Mucosa of descending colon (tissue), 3 donors: ENCODE data around the gene AK5. TPM values are rescaled to one million over a fixed set of nuclear protein-coding genes. Genes with fewer than 3 reads are reported as not detected.

Source experiments
- ATAC-seq: fragments of 200-7000 bp; cut with Tn5 transposase; one replicate; pipeline ENCODE4 v1.9.1; 2020; ENCODE audit warnings: mild to moderate bottlenecking, moderate library complexity
- DNase-seq, 3 donors: peaks; one replicate each; pipeline ENCODE4 v3.0.0-alpha.2; 2020
- H3K36me3 ChIP-seq: fragments of 200-600 bp; one replicate; pipeline ENCODE4 v1.8.0; 2021; ENCODE audit warnings: low read depth, mild to moderate bottlenecking
- H3K4me1 ChIP-seq: fragments of 200-600 bp; one replicate; pipeline ENCODE4 v1.8.0; 2021; ENCODE audit warnings: low read depth, mild to moderate bottlenecking
- H3K4me3 ChIP-seq: fragments of 200-600 bp; one replicate; pipeline ENCODE4 v1.8.0; 2021; ENCODE audit warnings: mild to moderate bottlenecking
- H3K9me3 ChIP-seq: fragments of 200-600 bp; one replicate; pipeline ENCODE4 v1.8.0; 2021; ENCODE audit warnings: mild to moderate bottlenecking
- intact Hi-C, 2 donors: fragments of 100-400 bp; cut with DNase I in 1 of 2; cut with micrococcal nuclease in 1 of 2; formaldehyde crosslinking; loops; one replicate each; pipeline versions ENCODE4 v1.11.0 to v1.11.1; 2022; cut with DNase I, micrococcal nuclease
- total RNA-seq, 3 donors: library from RNA; stranded (reverse); fragmentation: NEBNext Ultra II Directional in 2 of 3; extraction: Animal tissue kit (Norgen Biotek cat#: 25700) in 2 of 3; gene quantifications; one replicate each; pipeline versions ENCODE4 v1.2.1 to v1.2.4, GENCODE V29; 2021 to 2023
- TF ChIP-seq, protein P1 (sequence below): fragments of 200-600 bp; IDR thresholded peaks from one replicate; pipeline ENCODE4 v1.8.0; 2022; ENCODE audit warnings: antibody characterized with exemption, mild to moderate bottlenecking
- donor health status: DM: no; HTN: no; CAD: no; lungs with moderate emphysema.
- donor health status: DM: no; HTN: no; CAD: no.
- donor health status: DM: no; HTN: yes; CAD: no.

Gene AK5
- total RNA-seq, 3 donors from 2014 or later, result 0.51 to 3.0 (median 0.84) TPM

DNA sequence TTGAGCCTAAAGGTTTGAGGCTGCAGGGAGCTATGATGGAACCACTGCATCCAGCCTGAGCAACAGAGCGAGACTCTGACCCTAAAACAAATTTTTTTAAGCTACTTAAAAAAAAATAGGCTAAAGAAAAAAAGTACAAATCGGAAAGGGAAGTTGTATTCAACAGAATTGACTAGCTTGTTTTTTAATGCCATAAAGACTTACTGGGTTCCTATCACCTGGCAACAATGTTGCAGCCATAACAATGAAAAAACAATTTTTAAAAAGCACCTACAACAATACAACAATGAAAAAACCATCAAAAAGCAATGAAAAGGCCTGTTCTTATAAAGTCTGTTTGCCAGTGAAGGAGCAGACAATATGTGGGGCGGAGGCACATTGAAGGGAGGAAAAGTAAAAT lies 42.5 kb upstream of the AK5 start:
- intact Hi-C loops, result no loop called here
- Histone ChIP-seq H3K9me3 (no peaks in the 10 kb centered on the region), H3K36me3 (no peaks in the 10 kb centered on the region), H3K4me1 (no peaks in the 10 kb centered on the region), H3K4me3 (no peak overlapping the region)
- no peak for DNase-seq
- no peak for ATAC-seq
- TF ChIP-seq, protein P1, sequence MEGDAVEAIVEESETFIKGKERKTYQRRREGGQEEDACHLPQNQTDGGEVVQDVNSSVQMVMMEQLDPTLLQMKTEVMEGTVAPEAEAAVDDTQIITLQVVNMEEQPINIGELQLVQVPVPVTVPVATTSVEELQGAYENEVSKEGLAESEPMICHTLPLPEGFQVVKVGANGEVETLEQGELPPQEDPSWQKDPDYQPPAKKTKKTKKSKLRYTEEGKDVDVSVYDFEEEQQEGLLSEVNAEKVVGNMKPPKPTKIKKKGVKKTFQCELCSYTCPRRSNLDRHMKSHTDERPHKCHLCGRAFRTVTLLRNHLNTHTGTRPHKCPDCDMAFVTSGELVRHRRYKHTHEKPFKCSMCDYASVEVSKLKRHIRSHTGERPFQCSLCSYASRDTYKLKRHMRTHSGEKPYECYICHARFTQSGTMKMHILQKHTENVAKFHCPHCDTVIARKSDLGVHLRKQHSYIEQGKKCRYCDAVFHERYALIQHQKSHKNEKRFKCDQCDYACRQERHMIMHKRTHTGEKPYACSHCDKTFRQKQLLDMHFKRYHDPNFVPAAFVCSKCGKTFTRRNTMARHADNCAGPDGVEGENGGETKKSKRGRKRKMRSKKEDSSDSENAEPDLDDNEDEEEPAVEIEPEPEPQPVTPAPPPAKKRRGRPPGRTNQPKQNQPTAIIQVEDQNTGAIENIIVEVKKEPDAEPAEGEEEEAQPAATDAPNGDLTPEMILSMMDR, result no peak

DNA sequence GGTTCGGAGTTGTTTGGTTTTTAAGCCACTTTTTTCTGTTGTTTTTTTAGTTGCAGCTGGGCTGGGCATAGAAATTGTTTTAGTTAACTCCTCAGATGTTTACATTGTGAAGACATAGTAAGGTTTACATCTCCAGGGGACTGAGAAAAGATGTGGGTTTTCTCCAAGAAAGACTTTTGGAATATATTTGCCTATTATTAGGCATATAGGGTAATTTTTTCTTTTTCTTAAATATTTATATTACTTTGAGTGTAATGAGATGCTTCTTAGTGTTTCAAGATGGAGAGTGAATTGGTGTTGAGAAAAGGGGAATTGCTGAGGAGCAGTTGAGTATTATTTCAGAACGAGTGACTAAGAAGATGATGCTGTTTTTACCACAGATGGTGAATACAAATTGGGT lies 36.0 kb upstream of the AK5 start:
- Histone ChIP-seq H3K4me3 (no peak overlapping the region), H3K9me3 (peaks cover 5% of the 10 kb centered on the region), H3K36me3 (no peaks in the 10 kb centered on the region), H3K4me1 (no peaks in the 10 kb centered on the region)
- DNase-seq, result no peak
- no peak for ATAC-seq
- intact Hi-C loops, result no loop called here
- TF ChIP-seq, protein P1, result no peak

DNA sequence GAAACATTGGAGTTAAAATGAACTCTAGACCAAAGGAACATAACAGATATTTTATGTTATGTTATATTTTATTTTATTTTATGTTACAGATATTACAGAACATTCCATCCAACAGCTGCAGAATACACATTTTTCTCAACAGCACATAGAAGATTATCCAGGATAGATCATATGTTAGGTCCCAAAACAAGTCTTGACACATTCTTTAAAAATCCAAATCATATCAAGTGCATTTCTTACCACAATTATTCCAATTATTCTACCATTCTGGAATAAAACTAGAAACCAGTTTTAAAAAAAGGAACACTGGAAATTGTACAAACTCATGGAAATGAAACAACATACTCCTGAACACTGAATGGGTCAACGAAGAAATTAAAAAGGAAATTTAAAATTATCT lies 31.7 kb upstream of the AK5 start:
- H3K9me3 ChIP-seq, result peaks cover 19% of the 10 kb centered on the region
- intact Hi-C loops, result no loop called here
- TF ChIP-seq, protein P1, result no peak

DNA sequence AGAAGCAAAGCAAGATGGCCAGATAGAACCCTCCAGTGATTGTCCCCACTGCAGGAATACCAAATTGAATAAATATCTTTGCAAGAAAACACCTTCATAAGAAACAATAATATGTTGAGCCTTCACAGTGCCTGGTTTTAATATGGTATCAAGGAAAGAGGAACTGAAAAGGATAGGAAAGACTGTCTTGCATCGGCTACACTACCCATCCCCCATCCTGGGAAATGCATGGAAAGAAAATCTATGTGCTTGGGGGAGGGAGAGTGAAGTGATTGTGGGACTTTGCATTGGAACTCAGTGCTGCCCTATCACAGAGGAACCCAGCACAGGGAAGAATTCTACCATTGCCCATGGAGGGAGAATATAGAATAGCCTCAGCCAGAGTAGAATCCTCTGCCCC lies 28.6 kb upstream of the AK5 start:
- intact Hi-C loops, result no loop called here
- TF ChIP-seq, protein P1, result no peak
- no peak for ATAC-seq
- Histone ChIP-seq H3K9me3 (peaks cover 19% of the 10 kb centered on the region), H3K4me1 (no peaks in the 10 kb centered on the region), H3K36me3 (no peaks in the 10 kb centered on the region), H3K4me3 (no peak overlapping the region)
- DNase-seq, result no peak

More for the DNA sequence above, 31.7 kb upstream of the AK5 start:
- no peak for ATAC-seq
- DNase-seq, result no peak
- no peak overlapping the region for H3K4me3 ChIP-seq
- H3K4me1 ChIP-seq, result no peaks in the 10 kb centered on the region
- no peaks in the 10 kb centered on the region for H3K36me3 ChIP-seq

DNA sequence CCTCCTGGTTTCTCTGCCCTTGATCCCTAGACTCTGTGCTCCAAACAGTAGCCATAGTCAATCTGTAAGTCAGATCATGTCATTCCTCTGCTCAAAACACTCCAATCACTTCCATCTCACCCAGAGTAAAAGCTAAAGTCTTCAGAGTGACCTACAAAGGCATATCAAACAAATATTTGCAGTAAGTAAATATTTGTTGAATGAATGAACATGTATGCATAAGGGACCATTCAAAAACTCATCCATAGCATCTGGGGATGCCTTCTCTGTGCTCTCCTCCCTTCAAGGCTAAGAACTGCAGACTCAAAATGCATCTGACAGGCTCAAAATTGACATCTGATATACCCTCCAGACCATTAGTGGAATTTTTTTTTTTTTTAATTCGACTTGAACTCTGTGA lies 18.1 kb upstream of the AK5 start:
- DNase-seq (no peak), ATAC-seq (no peak)
- Histone ChIP-seq H3K9me3 (no peaks in the 10 kb centered on the region), H3K4me1 (no peaks in the 10 kb centered on the region), H3K4me3 (no peak overlapping the region), H3K36me3 (no peaks in the 10 kb centered on the region)
- TF ChIP-seq, protein P1, result no peak
- intact Hi-C loops, result no loop called here

DNA sequence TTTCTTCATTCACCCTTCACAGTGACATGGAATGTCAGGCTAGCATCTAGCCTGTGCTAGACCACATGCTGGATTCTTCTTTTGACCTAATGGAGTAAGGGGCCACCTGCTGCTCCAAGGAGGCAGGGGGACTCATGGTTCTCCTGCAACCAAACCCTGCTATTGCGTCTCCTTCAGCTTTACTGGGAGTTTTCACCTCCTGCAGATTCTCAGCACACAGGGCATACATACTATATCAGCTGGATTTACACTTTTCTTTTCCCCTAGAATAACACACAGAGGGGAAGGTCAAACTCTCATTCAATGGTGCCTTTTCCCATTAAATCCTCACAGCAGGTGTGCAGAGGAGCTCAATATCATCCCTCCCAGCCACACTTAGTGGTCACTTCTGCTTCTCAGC lies 16.6 kb upstream of the AK5 start:
- DNase-seq, result no peak
- no peak for ATAC-seq
- TF ChIP-seq, protein P1, result no peak
- Histone ChIP-seq H3K4me1 (no peaks in the 10 kb centered on the region), H3K4me3 (no peak overlapping the region), H3K36me3 (no peaks in the 10 kb centered on the region), H3K9me3 (no peaks in the 10 kb centered on the region)
- intact Hi-C loops, result no loop called here
